HepG2 (cell line): Measurements from ENCODE around the gene DLG3. TPM values are rescaled to one million over a fixed set of nuclear protein-coding genes. Genes with fewer than 3 reads are reported as not detected.

Experiments used
- EZH2 ChIP-seq: conservative IDR thresholded peaks from 2 replicates; pipeline ENCODE4 v1.6.1; 2012; ENCODE audit warnings: mild to moderate bottlenecking, low read depth, low read length, moderate library complexity
- FOXO1 ChIP-seq: sonication (generic); formaldehyde crosslinking; IDR thresholded peaks from 2 replicates; pipeline ENCODE4 v1.4.0; 2020; ENCODE audit warnings: missing genetic modification reagents
- HDAC2 ChIP-seq: sonication (generic); formaldehyde crosslinking; IDR thresholded peaks from 2 replicates; pipeline ENCODE4 v1.4.0; 2020; ENCODE audit warnings: missing genetic modification reagents
- IRX3 ChIP-seq: sonication (generic); formaldehyde crosslinking; IDR thresholded peaks from 2 replicates; pipeline ENCODE4 v1.8.1; 2023; ENCODE audit warnings: mild to moderate bottlenecking, low read depth, missing genetic modification reagents, borderline replicate concordance
- MEF2D ChIP-seq: sonication (generic); formaldehyde crosslinking; IDR thresholded peaks from 2 replicates; pipeline ENCODE4 v1.5.1; 2020; ENCODE audit warnings: mild to moderate bottlenecking, missing genetic modification reagents
- NAIF1 ChIP-seq: sonication (generic); formaldehyde crosslinking; IDR thresholded peaks from 2 replicates; pipeline ENCODE4 v1.5.0; 2020; ENCODE audit warnings: mild to moderate bottlenecking, missing genetic modification reagents, borderline replicate concordance
- NFE2 ChIP-seq: sonication (generic); formaldehyde crosslinking; IDR thresholded peaks from 2 replicates; pipeline ENCODE4 v1.4.0; 2020; ENCODE audit warnings: missing genetic modification reagents
- PRMT3 ChIP-seq: sonication (generic); formaldehyde crosslinking; IDR thresholded peaks from 2 replicates; pipeline ENCODE4 v1.8.1; 2022; ENCODE audit warnings: low read depth, mild to moderate bottlenecking, moderate library complexity, missing genetic modification reagents, borderline replicate concordance
- PTBP1 ChIP-seq: fragments of 200-400 bp; formaldehyde crosslinking; IDR thresholded peaks from 2 replicates; pipeline ENCODE4 v1.6.1; 2018; ENCODE audit warnings: low read length, low read depth; ENCODE audit not compliant: poor library complexity, severe bottlenecking
- REL ChIP-seq: sonication (generic); formaldehyde crosslinking; conservative IDR thresholded peaks from 2 replicates; pipeline ENCODE4 v1.8.0; 2022; ENCODE audit warnings: mild to moderate bottlenecking, missing genetic modification reagents, moderate library complexity
- RORA ChIP-seq: sonication (generic); formaldehyde crosslinking; IDR thresholded peaks from 2 replicates; pipeline ENCODE4 v1.5.0; 2020; ENCODE audit warnings: mild to moderate bottlenecking, missing genetic modification reagents, moderate library complexity
- SKI ChIP-seq: fragments of 450-650 bp; IDR thresholded peaks from one replicate; pipeline ENCODE4 v1.6.1; 2018; ENCODE audit warnings: mild to moderate bottlenecking; ENCODE audit not compliant: partially characterized antibody
- SOX6 ChIP-seq, 2 experiments: fragments of 450-650 bp in 1 of 2; sonication (generic) in 1 of 2; formaldehyde crosslinking in 1 of 2; IDR thresholded peaks; 2 replicates each; pipeline versions ENCODE4 v1.4.0 to v1.6.1; 2017 to 2020; ENCODE audit warnings: antibody characterized with exemption in 1 of 2, mild to moderate bottlenecking in 1 of 2, missing genetic modification reagents in 1 of 2
- THAP11 ChIP-seq: IDR thresholded peaks from 2 replicates; pipeline ENCODE4 v1.6.1; 2016; ENCODE audit warnings: missing biosample characterization, missing genetic modification reagents
- ZBTB20 ChIP-seq: sonication (generic); formaldehyde crosslinking; IDR thresholded peaks from 2 replicates; pipeline ENCODE4 v1.8.1; 2023; ENCODE audit warnings: missing genetic modification reagents, low read depth, mild to moderate bottlenecking, borderline replicate concordance
- ZKSCAN1 ChIP-seq: fragments of 150-350 bp; IDR thresholded peaks from 2 replicates; pipeline ENCODE4 v1.6.1; 2014; ENCODE audit warnings: low read length
- ZKSCAN8 ChIP-seq: IDR thresholded peaks from 2 replicates; pipeline ENCODE4 v1.6.1; 2016; ENCODE audit warnings: borderline replicate concordance, missing genetic modification reagents, missing compliant biosample characterization
- ZNF274 ChIP-seq: sonication (generic); formaldehyde crosslinking; IDR thresholded peaks from 2 replicates; pipeline ENCODE4 v1.5.1; 2020; ENCODE audit warnings: mild to moderate bottlenecking, missing genetic modification reagents
- ZNF713 ChIP-seq: sonication (generic); formaldehyde crosslinking; IDR thresholded peaks from 2 replicates; pipeline ENCODE4 v1.4.0; 2020; ENCODE audit warnings: mild to moderate bottlenecking, missing genetic modification reagents
- polyA plus RNA-seq, 8 experiments: library from polyadenylated mRNA; depleted of rRNA in 3 of 8; stranded (reverse) in 7 of 8; unstranded in 1 of 8; fragments of >200 nt; fragmentation: Illumina TruSeq in 4 of 8; extraction: Trizol in 4 of 8; gene quantifications; 2 replicates each; pipeline versions ENCODE4 v1.2.1 to v1.2.3, GENCODE V29; 2011 to 2016; ENCODE audit warnings: low read depth in 4 of 8, missing spikeins in 1 of 8, mixed read lengths in 1 of 8; ENCODE audit not compliant: insufficient read depth in 1 of 8
- total RNA-seq, 5 experiments: library from RNA; depleted of rRNA; stranded (reverse); fragments of >200 nt; fragmentation: Illumina TruSeq; extraction: Trizol; gene quantifications; 2 replicates each; pipeline ENCODE4 v1.2.3, GENCODE V29; 2016; ENCODE audit warnings: low read depth in 1 of 5
- TF ChIP-seq, protein P1 (sequence below): sonication (generic); formaldehyde crosslinking; IDR thresholded peaks from 2 replicates; pipeline ENCODE4 v1.9.0; 2022; ENCODE audit warnings: low read depth, missing genetic modification reagents
- TF ChIP-seq, protein P2 (sequence below): sonication (generic); formaldehyde crosslinking; IDR thresholded peaks from 2 replicates; pipeline ENCODE4 v1.5.0; 2020; ENCODE audit warnings: mild to moderate bottlenecking, missing genetic modification reagents
- TF ChIP-seq, protein P3 (sequence below): sonication (generic); formaldehyde crosslinking; conservative IDR thresholded peaks from 2 replicates; pipeline ENCODE4 v1.8.0; 2022; ENCODE audit warnings: low read depth, missing genetic modification reagents
- TF ChIP-seq, protein P4 (sequence below): sonication (generic); formaldehyde crosslinking; IDR thresholded peaks from 2 replicates; pipeline ENCODE4 v1.8.1; 2023; ENCODE audit warnings: missing genetic modification reagents, mild to moderate bottlenecking, borderline replicate concordance

The DLG3 gene
- total and polyA plus RNA-seq, 2 of the 13 experiments (the other 11 are each of a cell fraction or from before 2014, with no cell fraction given) = 9.9 to 19.4 TPM

DNA sequence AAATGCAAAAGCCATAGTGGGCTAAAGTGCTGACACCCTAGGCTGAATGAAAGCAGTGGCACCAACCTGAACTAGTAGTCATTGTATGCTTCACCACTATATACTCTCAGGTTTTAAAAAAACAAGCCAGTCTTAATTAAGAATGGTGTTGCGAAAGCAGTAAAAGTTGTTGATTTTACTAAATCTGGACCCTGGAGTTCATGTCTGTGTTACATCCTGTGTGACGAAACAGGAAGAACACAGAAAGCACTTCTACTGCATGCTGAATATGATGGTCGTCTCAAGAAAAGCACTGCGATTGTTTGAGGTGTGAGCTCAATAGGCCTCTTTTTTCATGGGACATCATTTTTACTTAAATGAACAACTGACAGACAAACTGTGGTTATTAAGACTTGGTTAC lies 45.7 kb upstream of the DLG3 start (continued):
- TF ChIP-seq THAP11 (CRISPR knock-in tag) = 0 out of 2 replicates have a peak, but pooled peaks have one; percentile 25
- TF ChIP-seq ZKSCAN8 = no peak
- no peak for TF ChIP-seq PRMT3 (CRISPR knock-in tag)
- no peak for TF ChIP-seq REL (CRISPR knock-in tag)
- TF ChIP-seq, protein P1, sequence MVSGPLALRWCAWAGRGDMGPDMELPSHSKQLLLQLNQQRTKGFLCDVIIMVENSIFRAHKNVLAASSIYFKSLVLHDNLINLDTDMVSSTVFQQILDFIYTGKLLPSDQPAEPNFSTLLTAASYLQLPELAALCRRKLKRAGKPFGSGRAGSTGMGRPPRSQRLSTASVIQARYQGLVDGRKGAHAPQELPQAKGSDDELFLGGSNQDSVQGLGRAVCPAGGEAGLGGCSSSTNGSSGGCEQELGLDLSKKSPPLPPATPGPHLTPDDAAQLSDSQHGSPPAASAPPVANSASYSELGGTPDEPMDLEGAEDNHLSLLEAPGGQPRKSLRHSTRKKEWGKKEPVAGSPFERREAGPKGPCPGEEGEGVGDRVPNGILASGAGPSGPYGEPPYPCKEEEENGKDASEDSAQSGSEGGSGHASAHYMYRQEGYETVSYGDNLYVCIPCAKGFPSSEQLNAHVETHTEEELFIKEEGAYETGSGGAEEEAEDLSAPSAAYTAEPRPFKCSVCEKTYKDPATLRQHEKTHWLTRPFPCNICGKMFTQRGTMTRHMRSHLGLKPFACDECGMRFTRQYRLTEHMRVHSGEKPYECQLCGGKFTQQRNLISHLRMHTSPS (CRISPR knock-in tag) = no peak
- TF ChIP-seq SKI = peak; percentile 74
- TF ChIP-seq, protein P2, sequence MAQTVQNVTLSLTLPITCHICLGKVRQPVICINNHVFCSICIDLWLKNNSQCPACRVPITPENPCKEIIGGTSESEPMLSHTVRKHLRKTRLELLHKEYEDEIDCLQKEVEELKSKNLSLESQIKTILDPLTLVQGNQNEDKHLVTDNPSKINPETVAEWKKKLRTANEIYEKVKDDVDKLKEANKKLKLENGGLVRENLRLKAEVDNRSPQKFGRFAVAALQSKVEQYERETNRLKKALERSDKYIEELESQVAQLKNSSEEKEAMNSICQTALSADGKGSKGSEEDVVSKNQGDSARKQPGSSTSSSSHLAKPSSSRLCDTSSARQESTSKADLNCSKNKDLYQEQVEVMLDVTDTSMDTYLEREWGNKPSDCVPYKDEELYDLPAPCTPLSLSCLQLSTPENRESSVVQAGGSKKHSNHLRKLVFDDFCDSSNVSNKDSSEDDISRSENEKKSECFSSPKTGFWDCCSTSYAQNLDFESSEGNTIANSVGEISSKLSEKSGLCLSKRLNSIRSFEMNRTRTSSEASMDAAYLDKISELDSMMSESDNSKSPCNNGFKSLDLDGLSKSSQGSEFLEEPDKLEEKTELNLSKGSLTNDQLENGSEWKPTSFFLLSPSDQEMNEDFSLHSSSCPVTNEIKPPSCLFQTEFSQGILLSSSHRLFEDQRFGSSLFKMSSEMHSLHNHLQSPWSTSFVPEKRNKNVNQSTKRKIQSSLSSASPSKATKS (CRISPR knock-in tag) = no peak
- no peak for TF ChIP-seq ZKSCAN1
- TF ChIP-seq, protein P3, sequence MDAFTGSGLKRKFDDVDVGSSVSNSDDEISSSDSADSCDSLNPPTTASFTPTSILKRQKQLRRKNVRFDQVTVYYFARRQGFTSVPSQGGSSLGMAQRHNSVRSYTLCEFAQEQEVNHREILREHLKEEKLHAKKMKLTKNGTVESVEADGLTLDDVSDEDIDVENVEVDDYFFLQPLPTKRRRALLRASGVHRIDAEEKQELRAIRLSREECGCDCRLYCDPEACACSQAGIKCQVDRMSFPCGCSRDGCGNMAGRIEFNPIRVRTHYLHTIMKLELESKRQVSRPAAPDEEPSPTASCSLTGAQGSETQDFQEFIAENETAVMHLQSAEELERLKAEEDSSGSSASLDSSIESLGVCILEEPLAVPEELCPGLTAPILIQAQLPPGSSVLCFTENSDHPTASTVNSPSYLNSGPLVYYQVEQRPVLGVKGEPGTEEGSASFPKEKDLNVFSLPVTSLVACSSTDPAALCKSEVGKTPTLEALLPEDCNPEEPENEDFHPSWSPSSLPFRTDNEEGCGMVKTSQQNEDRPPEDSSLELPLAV = no peak
- TF ChIP-seq, protein P4, sequence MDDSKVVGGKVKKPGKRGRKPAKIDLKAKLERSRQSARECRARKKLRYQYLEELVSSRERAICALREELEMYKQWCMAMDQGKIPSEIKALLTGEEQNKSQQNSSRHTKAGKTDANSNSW = no peak
- peak; percentile 99 for TF ChIP-seq MEF2D (CRISPR knock-in tag)
- TF ChIP-seq EZH2 = no peak
- TF ChIP-seq FOXO1 = no peak; the same call in 1 of the 2 replicates
- TF ChIP-seq PTBP1 = no peak
- TF ChIP-seq ZBTB20 = no peak
- no peak for TF ChIP-seq NAIF1 (CRISPR knock-in tag)
- TF ChIP-seq IRX3 = no peak
- no peak for TF ChIP-seq ZNF274 (CRISPR knock-in tag)
- no peak for TF ChIP-seq RORA (CRISPR knock-in tag)
- 0 out of 2 replicates have a peak, but pooled peaks have one; percentile 42 for TF ChIP-seq HDAC2 (CRISPR knock-in tag)
- no peak for TF ChIP-seq ZNF713 (CRISPR knock-in tag)
- no peak for TF ChIP-seq NFE2 (CRISPR knock-in tag)
- TF ChIP-seq SOX6 (IDR thresholded peaks at IDR 0.05) = no peak
- peak; percentile 41; the same call in 1 of the 2 replicates for TF ChIP-seq SOX6 (CRISPR knock-in tag; IDR thresholded peaks at IDR 0.05)
